ENCODE data around the gene MTX1.
"Not testable (repeated sequence)": the region's sequence is repeated elsewhere in the genome, so short reads cannot be mapped to it uniquely, and the experiment has no call there.

MTX1 gene

DNA sequence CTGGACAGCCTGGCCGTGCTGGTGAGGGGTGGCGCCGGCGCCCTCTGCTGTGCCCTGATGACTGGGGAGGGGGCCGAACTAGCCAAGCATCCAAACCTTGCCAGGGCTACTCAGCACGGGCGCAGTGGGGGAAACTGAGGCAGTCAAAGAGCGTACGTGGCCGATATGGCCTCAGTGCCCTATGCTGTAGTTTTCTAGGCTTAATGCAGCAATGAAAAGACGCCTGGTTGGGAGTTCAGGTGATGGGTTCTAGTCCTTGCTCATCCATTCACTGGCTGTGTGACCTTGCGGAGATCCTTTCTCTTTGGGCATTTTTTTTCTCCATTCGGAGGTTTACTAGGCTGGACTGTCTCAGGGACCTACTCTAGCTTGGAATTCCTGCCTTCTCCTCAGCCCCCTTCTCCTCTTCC is 822 bp downstream of the MTX1 start:
- no peak for DNase-seq

- no peak for DNase-seq
Observed at GRCh38 chr1:155210314-155211104, 2.0 kb downstream of the MTX1 start.

GRCh38 chr1:155211381-155212050 is 3.0 kb downstream of the MTX1 start:
- not testable (repeated sequence) for DNase-seq

DNA sequence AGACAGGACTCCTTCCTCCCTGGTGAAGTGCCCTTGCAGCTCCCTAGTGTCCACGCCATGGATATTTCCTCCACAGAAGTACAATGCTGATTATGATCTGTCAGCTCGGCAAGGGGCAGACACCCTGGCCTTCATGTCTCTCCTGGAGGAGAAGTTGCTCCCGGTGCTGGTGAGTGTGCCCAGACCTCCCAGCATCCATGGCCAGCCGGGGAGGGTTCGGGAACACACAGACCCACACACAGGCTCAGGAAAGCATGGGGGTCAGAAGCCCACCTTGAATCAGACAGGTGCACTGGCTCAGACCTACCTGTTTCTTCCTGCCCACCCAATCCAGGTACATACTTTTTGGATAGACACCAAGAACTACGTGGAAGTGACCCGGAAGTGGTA is 3.6 kb downstream of the MTX1 start:
- not testable (repeated sequence) for DNase-seq

GRCh38 chr1:155214702-155215101 is 6.2 kb downstream of the MTX1 start:
- DNase-seq = not testable (repeated sequence)

DNA sequence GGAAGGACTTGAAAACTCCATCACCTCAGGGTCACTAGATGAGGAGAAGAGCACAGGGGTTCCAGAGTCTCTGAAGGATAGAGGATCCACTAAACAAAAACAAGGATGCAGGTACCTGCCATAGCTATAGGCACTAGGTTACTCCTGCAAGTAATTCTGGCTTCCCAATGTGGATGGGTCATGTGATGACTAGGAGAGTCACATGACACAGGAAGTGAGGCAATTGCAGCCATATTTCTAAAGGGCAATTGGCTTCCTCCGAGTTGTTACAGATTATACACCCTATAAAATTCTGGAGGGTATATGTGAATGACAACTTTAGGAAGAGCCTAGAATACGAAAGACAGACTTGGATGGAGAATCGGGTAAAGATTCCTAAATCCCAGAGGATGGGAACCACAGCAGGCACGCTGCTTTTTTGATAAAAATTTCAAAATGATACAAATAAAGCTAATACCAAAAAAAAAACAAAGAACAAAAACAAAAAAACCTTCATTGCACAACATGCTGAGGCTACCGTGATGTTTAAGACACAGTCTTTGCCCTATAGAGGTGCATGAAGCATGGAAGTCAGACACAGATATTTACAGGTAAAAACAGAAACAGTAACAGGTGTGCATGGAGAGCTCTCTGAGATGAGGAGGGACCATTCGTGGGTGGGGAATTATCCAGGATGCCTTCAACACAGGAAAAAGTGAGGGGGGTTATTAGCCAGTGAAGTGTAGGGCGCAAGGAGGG is 10.5 kb downstream of the MTX1 start:
- peak; percentile 81 for DNase-seq

- peak; percentile 74 for DNase-seq
Observed at GRCh38 chr1:155219592-155220031, 11.1 kb downstream of the MTX1 start.

GRCh38 chr1:155220211-155220965 is 11.9 kb downstream of the MTX1 start:
- DNase-seq = not testable (repeated sequence)

- no peak for DNase-seq
Observed at GRCh38 chr1:155223047-155223446, 14.6 kb downstream of the MTX1 start.

GRCh38 chr1:155225404-155225759 is 16.9 kb downstream of the MTX1 start:
- not testable (repeated sequence) for DNase-seq

- peak; percentile 96 for DNase-seq
Observed at GRCh38 chr1:155226188-155226909, 17.9 kb downstream of the MTX1 start.

DNA sequence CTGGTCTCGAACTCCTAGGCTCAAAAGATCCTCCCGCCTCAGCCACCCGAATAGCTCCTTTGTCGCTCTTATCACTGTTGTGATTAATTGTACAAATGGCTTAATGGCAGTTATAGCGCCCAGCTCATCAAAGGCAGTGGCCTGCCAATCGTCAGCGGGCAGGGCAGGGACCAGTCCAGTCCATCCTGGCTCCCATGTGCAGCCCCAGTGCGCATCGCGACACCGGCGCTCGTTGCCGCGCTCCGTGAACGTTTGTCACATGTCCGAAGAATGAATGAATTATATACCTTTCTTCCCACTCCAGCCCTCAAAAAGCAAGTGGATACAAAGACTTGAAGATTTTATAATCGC is 18.4 kb downstream of the MTX1 start:
- peak; percentile 84 for DNase-seq

GRCh38 chr1:155227261-155228095 is 19.0 kb downstream of the MTX1 start:
- DNase-seq = peak; percentile 100

DNA sequence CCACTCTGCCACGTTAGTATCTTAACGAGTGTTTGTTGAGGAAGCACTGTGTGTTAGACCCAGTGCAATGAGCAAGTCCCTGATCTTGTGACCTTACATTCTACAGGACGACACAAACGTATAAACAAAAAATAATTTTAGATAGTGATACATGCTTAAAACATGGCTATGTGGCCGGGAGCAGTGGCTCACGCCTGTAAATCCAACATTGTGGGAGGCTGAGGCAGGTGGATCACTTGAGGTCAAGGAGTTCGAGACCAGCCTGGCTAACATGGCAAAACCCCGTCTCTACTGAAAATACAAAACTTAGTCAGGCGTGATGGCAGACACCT is 19.6 kb downstream of the MTX1 start:
- DNase-seq = no peak

- not testable (repeated sequence) for DNase-seq
Observed at GRCh38 chr1:155231302-155231701, 22.8 kb downstream of the MTX1 start.

- not testable (repeated sequence) for DNase-seq
Observed at GRCh38 chr1:155232001-155232978, 23.8 kb downstream of the MTX1 start.

DNA sequence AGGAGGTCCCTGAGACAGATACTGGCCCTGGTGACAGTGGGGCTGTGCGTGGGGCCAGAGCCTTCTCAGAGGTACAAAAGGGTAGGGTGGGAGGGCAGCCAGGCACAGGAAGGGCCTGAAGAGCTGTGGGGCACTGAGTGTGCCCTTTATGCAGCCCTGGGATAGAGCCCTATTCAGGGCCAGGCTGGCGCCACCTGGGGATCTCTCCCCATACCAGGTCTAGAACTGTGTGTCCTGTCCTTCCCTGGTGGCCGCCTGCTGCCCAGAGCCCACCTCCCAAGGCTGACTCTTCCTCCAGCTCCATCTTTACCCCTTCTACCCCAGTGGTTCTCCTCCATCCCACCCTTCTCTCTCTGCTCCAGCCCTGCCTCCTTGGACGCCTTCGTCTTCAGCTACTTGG is 25.0 kb downstream of the MTX1 start:
- not testable (repeated sequence) for DNase-seq

DNA sequence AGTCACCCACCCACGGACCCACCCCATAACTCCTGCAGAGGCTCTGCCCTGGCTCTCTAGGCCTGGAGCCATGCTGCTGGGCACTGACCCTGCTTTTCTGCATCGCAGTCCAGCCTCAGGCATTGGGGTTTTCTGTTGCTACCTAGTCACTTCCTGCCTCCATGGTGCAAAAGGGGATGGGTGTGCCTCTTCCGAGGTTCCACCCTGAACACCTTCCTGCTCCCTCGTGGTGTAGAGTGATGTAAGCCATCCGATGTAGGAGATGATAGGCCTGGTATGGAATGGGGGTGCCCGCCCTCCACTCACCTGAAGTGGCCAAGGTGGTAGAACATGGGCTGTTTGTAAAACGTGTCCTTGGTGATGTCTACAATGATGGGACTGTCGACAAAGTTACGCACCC is 26.9 kb downstream of the MTX1 start:
- not testable (repeated sequence) for DNase-seq

- no peak for DNase-seq
Observed at GRCh38 chr1:155236451-155236850, 28.0 kb downstream of the MTX1 start.

DNA sequence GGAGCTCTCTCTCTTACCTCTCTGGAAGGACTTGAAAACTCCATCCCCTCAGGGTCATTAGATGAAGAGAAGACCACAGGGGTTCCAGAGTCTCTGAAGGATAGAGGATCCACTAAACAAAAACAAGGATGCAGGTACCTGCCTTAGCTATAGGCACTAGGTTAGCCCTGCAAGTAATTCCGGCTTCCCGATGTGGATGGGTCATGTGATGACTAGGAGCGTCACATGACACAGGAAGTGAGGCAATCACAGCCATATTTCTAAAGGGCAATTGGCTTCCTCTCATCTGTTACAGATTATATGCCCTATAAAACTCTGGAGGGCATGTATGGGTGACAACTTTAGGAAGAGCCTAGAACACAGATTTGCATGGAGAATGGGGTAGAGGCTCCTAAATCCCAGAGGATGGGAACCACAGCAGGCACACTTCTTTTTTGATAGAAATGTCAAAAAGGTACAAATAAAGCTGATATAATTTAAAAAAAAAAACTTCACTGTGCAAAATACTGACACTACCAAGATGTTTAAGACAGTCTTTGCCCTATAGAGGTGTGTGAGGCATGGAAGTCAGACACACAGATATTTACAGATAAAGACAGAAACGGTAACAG is 32.7 kb downstream of the MTX1 start:
- peak; percentile 96 for DNase-seq
